ENCODE results near the gene CACNG7. TPM values are rescaled to one million over a fixed set of nuclear protein-coding genes. Genes with fewer than 3 reads are reported as not detected.

The CACNG7 gene
- total RNA-seq, 1 experiment from 2014 or later = 22.7 TPM

DNA sequence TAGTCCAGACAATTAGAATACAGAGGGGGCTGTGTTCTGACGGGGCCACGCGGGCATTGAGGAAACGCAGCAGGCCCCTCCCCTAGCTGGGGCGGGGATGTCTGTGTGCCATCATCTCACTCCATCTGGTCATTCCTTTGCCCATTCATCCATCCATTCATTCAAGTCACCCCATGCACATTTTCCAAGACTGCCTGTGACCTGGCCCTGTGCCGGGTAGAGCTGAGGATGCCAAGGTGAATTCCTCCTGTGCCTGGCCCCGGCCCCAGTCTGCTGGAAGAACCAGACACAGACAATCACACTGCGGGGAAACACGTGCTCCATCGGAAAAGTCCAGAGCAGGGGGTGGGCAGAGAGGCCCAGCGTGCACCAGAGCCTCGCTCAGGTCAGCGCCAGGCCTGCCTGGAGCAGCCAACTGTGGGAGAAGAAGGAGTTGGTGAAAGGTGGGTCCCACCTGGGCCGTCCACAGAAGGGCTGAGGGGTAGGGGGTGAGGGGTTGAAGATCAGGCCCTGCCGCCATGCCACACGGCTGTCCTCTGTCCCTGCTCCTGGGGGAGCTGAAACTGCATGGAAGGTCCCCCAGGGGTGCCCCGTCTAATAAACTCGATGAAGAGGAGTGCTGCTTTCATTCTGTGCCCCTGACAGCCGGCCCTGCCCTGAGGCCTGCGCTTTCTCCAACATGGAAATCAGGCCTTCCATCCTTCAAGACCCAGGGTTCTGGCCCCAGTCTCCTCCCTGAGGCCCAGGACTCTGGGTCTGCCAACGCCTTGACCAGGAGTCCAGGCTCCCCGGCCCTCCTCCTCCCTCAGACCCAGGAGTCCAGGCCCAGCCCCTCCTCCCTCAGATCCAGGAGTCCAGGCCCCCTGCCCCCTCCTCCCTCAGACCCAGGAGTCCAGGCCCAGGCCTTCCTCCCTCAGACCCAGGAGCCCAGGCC, 80.8 kb downstream of the CACNG7 start:
- Mint-ChIP-seq H3K27ac (peak overlapping the region in 2 of 3 experiments; percentile 12 to 63; a peak in 2 of 7 replicates), H3K36me3 (ENCODE audit: insufficient read depth in 1 of 3, low read depth in 3 of 3) (no peaks in the 10 kb centered on the region; a peak in 1 of 7 replicates), H3K27me3 (ENCODE audit: low read depth) (peaks cover 30% of the 10 kb centered on the region), H3K9me3 (no peaks in the 10 kb centered on the region; a peak in 1 of 5 replicates), H3K4me1 (peaks cover 4 to 19% of the 10 kb centered on the region in 2 experiments), H3K4me3 (no peak overlapping the region; a peak in 1 of 5 replicates)
- no peak overlapping the region for H2AK5ac ChIP-seq (ENCODE audit: insufficient read length, low read length)
- H3K4me2 ChIP-seq (ENCODE audit: insufficient read depth, insufficient read length, low read length) = no peak overlapping the region
- no peak overlapping the region for H3K56ac ChIP-seq (ENCODE audit: insufficient read length, low read depth, low read length)
- H3K79me2 ChIP-seq (ENCODE audit: insufficient read depth, low read length) = no peaks in the 10 kb centered on the region
- no peak overlapping the region for H3T11ph ChIP-seq (ENCODE audit: low read length)
- H3K9ac ChIP-seq (ENCODE audit: extremely low read depth, insufficient read length, low read length) = no peak overlapping the region
- no peaks in the 10 kb centered on the region for H4K20me1 ChIP-seq (ENCODE audit: control insufficient read depth, insufficient read depth, insufficient read length)
- H3K23ac ChIP-seq (ENCODE audit: insufficient read length, low read depth, low read length) = no peak overlapping the region
- no peak overlapping the region for H4K5ac ChIP-seq (ENCODE audit: insufficient read length, low read depth, low read length)
- no peak overlapping the region for H3K18ac ChIP-seq (ENCODE audit: insufficient read length, low read depth, low read length)
- H2BK5ac ChIP-seq (ENCODE audit: insufficient read length, low read length) = no peak overlapping the region
- H3K27me3 ChIP-seq (ENCODE audit: insufficient read depth, low read length) = no peaks in the 10 kb centered on the region; the same call in 1 of the 2 replicates
- H3K27ac ChIP-seq (ENCODE audit: insufficient read length, low read depth, low read length) = no peak overlapping the region
- H3K14ac ChIP-seq (ENCODE audit: insufficient read depth, low read length) = no peak overlapping the region
- H3K4ac ChIP-seq (ENCODE audit: low read depth, low read length) = no peak overlapping the region
- no peak overlapping the region for H4K8ac ChIP-seq (replicated peaks; ENCODE audit: insufficient read length, low read depth, low read length)
- no peak overlapping the region for H2BK120ac ChIP-seq (ENCODE audit: low read depth, low read length, poor library complexity, severe bottlenecking)
- H3K79me1 ChIP-seq (ENCODE audit: insufficient read depth, low read depth, low read length, poor library complexity, severe bottlenecking) = no peaks in the 10 kb centered on the region
- H2BK15ac ChIP-seq (ENCODE audit: low read depth, low read length) = no peak overlapping the region
- no peak overlapping the region for H2AFZ ChIP-seq (ENCODE audit: low read length)
- no peak overlapping the region for H4K91ac ChIP-seq (ENCODE audit: insufficient read length, low read depth, low read length)
- no peak for DNase-seq
- TF ChIP-seq, protein P1, sequence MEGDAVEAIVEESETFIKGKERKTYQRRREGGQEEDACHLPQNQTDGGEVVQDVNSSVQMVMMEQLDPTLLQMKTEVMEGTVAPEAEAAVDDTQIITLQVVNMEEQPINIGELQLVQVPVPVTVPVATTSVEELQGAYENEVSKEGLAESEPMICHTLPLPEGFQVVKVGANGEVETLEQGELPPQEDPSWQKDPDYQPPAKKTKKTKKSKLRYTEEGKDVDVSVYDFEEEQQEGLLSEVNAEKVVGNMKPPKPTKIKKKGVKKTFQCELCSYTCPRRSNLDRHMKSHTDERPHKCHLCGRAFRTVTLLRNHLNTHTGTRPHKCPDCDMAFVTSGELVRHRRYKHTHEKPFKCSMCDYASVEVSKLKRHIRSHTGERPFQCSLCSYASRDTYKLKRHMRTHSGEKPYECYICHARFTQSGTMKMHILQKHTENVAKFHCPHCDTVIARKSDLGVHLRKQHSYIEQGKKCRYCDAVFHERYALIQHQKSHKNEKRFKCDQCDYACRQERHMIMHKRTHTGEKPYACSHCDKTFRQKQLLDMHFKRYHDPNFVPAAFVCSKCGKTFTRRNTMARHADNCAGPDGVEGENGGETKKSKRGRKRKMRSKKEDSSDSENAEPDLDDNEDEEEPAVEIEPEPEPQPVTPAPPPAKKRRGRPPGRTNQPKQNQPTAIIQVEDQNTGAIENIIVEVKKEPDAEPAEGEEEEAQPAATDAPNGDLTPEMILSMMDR (conservative IDR thresholded peaks at IDR 0.05) = no peak
- peaks cover 5% of the 10 kb centered on the region for H3K23me2 ChIP-seq (ENCODE audit: insufficient read length, low read depth, low read length, poor library complexity, severe bottlenecking)
- H3K9me3 ChIP-seq (ENCODE audit: control insufficient read depth, low read depth, low read length) = no peaks in the 10 kb centered on the region
- H3K4me1 ChIP-seq (ENCODE audit: insufficient read depth, low read length) = no peaks in the 10 kb centered on the region
- H2BK12ac ChIP-seq (ENCODE audit: insufficient read length, low read depth, low read length) = no peak overlapping the region
- WGBS (ENCODE audit: extremely low coverage, insufficient read length, low lambda C conversion rate) = no CpG with 5 or more reads among the region's 22 CpGs
- no peak overlapping the region for H2BK20ac ChIP-seq (ENCODE audit: low read depth, low read length, poor library complexity, severe bottlenecking)
